ENCODE results near the gene OR5L2. TPM values are rescaled to one million over a fixed set of nuclear protein-coding genes. Genes with fewer than 3 reads are reported as not detected.

Gene OR5L2
- total RNA-seq, result not detected in 2 replicates

GRCh38 chr11:55826919-55827318 lies at the start of gene OR5L2:
Gene OR5L2, plus strand, starts transcription at chr11:55827219. Its CDS starts 0 bp downstream, at chr11:55827219.

DNA sequence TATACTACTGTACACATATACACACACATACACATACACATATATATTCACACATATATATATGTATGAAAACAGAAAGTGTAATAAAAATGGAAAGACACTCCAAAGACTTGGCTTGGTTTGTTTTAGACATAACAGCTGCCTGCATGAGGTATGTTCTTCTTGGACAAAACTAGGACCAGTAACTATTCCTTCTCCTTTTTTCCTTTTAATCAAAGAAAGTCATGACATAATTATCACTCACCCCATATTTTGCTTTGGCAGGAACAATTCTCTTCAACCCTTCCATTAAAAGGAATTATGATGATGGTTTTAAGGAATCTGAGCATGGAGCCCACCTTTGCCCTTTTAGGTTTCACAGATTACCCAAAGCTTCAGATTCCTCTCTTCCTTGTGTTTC lies 31.8 kb upstream of the OR5L2 start, which contains the start of gene OR5D14:
Gene OR5D14 (plus strand): TSS at position 301 of the 400 bp plus-strand sequence. CDS start 0 bp downstream, at position 301.

DNA sequence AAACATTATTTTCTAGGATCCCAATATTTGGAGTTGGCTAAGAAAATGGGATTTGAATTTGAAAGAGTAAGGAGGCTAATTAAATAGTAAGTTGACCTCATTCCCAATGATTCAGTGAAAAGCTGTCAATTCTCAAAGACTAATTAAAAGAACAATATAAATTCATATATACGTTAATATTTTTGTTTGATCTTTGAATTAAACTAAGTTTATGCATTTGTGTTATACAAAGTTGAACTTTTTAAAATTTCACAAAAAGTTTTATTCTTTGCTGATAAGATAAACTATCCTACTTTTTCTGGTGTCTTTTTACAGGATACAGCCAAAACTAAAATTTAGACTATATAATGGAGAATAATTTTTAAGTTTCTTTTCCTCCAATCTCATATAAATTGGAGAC lies 16.0 kb upstream of the OR5L2 start, which contains the start of gene OR5L1:
Gene OR5L1 (plus strand): TSS at position 301 of the 400 bp plus-strand sequence. CDS start 100 bp downstream, outside the sequence.

GRCh38 chr11:55819330-55819729 lies 7.7 kb upstream of the OR5L2 start, which contains the start of gene OR5D18:
Gene OR5D18, plus strand, starts transcription at chr11:55819630. Its CDS starts 0 bp downstream, at chr11:55819630.

DNA sequence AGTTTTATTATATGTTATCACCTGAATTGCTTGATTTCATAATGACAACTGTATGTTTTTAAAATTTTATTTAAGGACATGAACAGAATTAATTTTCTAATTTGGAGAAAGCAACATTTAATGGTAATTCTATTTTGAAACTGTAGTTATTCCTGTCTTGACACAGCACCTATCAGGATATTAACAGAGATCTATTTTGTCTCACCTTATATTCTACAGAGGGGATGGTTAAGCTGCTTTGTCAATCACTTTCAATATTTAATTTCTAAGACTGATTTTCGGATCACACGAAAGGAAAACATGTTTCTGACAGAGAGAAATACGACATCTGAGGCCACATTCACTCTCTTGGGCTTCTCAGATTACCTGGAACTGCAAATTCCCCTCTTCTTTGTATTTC lies 11.4 kb downstream of the OR5L2 start, which contains the start of gene OR5D16:
Gene OR5D16 (plus strand): TSS at position 301 of the 400 bp plus-strand sequence. CDS start 0 bp downstream, at position 301.

Other genes with a start within 250 kb of the OR5L2 start
- gene OR4C11, start 219.6 kb upstream of the OR5L2 start, total RNA-seq, result not detected in 2 replicates
- not detected in 2 replicates for gene OR4P4, start 192.1 kb upstream of the OR5L2 start, total RNA-seq
- not detected in 2 replicates for gene OR4S2, start 178.9 kb upstream of the OR5L2 start, total RNA-seq
- gene OR4C6, start 165.0 kb upstream of the OR5L2 start, total RNA-seq, result not detected in 2 replicates
- not detected in 2 replicates for gene OR5D13, start 53.8 kb upstream of the OR5L2 start, total RNA-seq
- gene OR5D14, start 31.7 kb upstream of the OR5L2 start, total RNA-seq, result not detected in 2 replicates
- gene OR5L1, start 15.9 kb upstream of the OR5L2 start, total RNA-seq, result not detected in 2 replicates
- gene OR5D18, start 7.6 kb upstream of the OR5L2 start, total RNA-seq, result not detected in 2 replicates
- not detected in 2 replicates for gene OR5D16, start 11.5 kb downstream of the OR5L2 start, total RNA-seq
- not detected in 2 replicates for gene TRIM51, start 56.1 kb downstream of the OR5L2 start, total RNA-seq
- not detected in 2 replicates for gene OR5W2, start 87.4 kb downstream of the OR5L2 start, total RNA-seq
- gene OR5I1, start 109.2 kb downstream of the OR5L2 start, total RNA-seq, result not detected in 2 replicates
- gene OR10AG1, start 142.7 kb downstream of the OR5L2 start, total RNA-seq, result not detected in 2 replicates
- gene OR5F1, start 167.4 kb downstream of the OR5L2 start, total RNA-seq, result not detected in 2 replicates
- not detected in 2 replicates for gene OR5AS1, start 200.4 kb downstream of the OR5L2 start, total RNA-seq

Data from hair follicular keratinocyte (primary cell).